GM18502 (cell line): Measurements from ENCODE around the gene ARIH2.

Experiments
- ATAC-seq: cut with Tn5 transposase; IDR thresholded peaks from one replicate; pipeline ENCODE4 v1.9.1; 2021; ENCODE audit warnings: mild to moderate bottlenecking; ENCODE audit not compliant: unreplicated experiment, poor library complexity

Gene ARIH2

GRCh38 chr3:49028673-49029562 is 110.3 kb downstream of the ARIH2 start, which contains the start of gene IMPDH2:
TSS of gene IMPDH2 (minus strand) at chr3:49029398. CDS start at chr3:49029350, 48 bp downstream.
- ATAC-seq: peak; percentile 89

DNA sequence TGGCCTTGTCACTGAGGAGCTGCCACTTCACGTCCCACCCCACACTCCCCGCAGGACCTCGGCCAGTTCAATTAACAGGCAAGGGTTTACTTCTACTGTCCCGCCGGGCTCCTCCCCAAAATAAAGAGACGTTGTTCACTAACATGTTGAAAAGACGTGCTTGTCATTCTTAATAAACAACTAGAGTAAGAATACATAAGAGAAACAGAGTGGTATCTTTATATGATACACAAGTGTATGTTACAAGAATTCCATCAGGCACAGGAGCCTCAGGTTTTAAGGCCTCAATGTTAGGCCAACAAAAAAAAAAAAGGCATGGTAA is 110.9 kb downstream of the ARIH2 start:
- ATAC-seq: no peak

DNA sequence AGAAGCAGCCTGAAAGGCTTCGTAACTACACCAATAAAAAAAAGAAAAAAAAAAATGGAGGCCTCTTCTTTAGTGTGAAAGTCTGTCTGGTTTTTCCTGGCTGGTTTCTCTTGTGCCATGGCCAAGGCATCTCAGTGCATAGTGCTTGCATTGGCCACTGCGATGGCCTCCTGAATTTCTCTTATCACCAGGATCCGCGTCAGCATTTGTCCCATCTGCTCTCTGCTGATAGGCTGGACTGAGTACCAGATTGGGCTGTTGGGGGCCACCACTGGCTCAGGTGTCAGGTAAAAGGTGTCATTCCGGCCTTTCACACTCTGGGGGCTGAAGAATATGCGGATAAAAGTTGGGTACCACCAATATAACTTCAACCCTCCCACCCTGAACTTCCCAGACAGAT is 111.7 kb downstream of the ARIH2 start:
- ATAC-seq: no peak

DNA sequence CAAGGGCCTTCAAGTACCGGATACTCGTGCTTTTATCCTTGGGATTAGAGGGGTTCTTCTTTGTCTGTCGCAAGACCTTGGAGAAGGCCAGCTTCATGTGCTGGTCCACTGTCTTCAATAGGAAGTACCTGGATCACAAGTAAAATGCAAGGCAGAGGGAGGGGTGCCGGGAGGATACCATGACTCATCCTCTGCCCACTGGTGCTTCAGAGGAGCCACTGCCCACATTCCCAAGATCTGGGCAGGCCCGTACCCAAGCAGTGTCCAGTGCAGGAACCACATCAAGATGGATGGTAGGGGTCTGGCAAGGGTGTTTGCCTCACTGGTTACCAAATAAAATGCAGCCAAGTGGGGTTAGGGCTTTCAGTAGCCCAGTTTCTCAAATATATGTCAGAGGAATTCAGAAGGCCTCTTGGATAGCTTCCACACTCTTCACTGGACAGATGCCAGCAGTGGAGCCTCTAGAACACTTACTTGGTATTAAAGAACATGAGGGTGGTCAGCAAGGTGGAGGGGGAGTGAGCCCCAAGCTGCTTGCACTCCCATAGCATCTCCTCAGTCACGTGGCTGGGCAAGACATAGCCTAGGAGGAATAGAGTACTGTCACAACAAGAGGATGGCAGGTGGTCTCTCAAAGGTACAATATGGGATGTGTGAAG is 114.1 kb downstream of the ARIH2 start:
- no peak for ATAC-seq

DNA sequence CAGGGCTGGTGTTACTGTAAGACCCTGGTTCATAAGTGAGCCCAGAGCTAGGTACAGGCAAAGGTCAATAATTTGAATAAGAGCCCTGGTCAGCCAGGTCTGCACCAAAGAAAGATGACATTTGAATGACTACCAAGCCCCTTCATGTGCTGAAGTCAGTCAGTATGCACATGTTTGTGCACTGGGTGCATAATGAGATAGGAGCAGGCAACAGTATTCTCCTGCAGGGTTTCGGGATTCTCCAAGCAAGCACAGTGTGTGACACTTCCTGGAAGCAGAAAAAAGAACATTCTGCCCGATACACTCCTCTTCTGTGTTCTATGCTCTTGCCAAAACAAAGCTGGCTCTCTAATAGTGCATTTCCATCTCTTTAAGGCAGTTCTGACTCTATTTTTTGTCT is 116.0 kb downstream of the ARIH2 start:
- ATAC-seq: no peak

DNA sequence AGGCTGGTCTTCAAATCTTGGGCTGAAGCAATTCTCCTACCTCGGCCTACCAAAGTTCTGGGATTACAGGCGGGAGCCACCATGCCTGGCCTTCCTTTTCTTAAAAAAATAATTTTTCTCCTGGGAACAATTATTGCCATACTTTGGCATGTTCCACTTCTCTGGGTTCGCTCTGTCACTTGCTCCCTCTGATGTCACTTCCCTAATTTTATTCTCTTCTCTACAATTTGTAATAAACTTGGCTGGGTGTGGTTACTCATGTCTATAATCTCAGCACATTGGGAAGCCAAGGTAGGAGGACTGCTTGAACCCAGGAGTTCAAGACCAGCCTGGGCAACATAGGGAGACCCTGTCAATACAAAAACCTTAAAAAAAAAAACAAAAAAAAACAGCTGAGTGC is 116.6 kb downstream of the ARIH2 start:
- no peak for ATAC-seq
